Lower leg skin (tissue), 3 donors: ENCODE measurements around the gene SMIM20.

Experiments used
- POLR2A ChIP-seq, 2 donors: fragments of 450-650 bp; IDR thresholded peaks; one replicate each; pipeline ENCODE4 v1.6.1; 2016 to 2017; ENCODE audit warnings: antibody characterized with exemption in 2 of 2, mild to moderate bottlenecking in 1 of 2, moderate library complexity in 1 of 2
- TF ChIP-seq, protein P1 (sequence below), 3 donors: fragments of 450-650 bp; IDR thresholded peaks; one replicate each; pipeline ENCODE4 v1.5.1; 2016; ENCODE audit warnings: antibody characterized with exemption in 3 of 3, mild to moderate bottlenecking in 3 of 3, moderate library complexity in 2 of 3

DNA sequence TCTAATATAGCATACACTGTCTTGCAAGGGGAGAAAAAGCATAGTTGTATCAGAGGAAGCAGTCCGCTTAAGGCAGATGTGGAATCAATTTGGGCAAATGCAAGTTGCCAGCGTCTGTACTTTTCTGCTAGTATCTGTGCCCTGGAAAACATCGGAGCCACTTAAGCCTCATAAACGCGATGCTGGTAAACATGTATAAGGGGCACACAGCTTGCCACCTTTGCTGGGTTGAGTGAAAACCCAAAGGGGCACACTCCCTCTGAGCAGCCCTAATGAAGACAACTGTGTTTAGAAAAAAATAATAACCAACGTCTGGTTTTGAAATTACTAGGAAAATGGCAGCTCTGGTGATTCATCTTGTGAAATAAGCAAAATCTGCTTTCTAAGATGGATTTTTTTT is 24.3 kb downstream of the SMIM20 start:
- TF ChIP-seq, protein P1, sequence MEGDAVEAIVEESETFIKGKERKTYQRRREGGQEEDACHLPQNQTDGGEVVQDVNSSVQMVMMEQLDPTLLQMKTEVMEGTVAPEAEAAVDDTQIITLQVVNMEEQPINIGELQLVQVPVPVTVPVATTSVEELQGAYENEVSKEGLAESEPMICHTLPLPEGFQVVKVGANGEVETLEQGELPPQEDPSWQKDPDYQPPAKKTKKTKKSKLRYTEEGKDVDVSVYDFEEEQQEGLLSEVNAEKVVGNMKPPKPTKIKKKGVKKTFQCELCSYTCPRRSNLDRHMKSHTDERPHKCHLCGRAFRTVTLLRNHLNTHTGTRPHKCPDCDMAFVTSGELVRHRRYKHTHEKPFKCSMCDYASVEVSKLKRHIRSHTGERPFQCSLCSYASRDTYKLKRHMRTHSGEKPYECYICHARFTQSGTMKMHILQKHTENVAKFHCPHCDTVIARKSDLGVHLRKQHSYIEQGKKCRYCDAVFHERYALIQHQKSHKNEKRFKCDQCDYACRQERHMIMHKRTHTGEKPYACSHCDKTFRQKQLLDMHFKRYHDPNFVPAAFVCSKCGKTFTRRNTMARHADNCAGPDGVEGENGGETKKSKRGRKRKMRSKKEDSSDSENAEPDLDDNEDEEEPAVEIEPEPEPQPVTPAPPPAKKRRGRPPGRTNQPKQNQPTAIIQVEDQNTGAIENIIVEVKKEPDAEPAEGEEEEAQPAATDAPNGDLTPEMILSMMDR (IDR thresholded peaks at IDR 0.05): no peak
- TF ChIP-seq POLR2A (IDR thresholded peaks at IDR 0.05): no peak
